ENCODE data around the gene DLX6.

The DLX6 gene

DNA sequence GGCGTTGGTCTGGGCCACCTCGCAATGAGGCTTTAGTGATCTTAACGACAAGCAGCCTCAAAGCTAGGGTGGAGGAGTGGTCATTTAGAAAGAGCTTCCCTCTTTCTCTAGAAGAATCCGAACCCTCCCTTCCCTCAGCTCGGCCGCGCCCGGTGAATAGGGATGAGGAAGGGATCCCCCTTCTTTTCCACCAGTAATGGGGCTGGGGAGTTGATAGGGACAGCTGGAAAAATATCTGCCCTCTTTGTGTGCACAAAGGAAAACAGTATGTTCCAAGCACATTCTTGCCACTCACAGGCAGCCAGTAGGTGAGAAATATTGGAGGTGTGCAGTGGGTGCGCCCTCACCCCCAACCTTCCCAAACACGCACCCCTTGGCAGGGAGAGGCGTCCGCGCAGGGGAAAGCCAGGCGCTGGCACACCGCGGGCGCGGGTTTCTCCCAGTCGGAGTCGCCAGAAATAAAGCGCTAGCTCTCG, 12.8 kb downstream of the DLX6 start:
- no peak overlapping the region for H3K4me3 ChIP-seq (replicated peaks; ENCODE audit: low read depth, low read length)
- TF ChIP-seq CTCF (IDR thresholded peaks at IDR 0.05; ENCODE audit: insufficient read depth, low read length, poor library complexity, severe bottlenecking): no peak
- peaks cover 1% of the 10 kb centered on the region for H3K27me3 ChIP-seq (replicated peaks; ENCODE audit: control insufficient read depth, insufficient read depth, low read length)
- H3K36me3 ChIP-seq (ENCODE audit: control insufficient read depth, insufficient read depth, low read length): no peaks in the 10 kb centered on the region
- no peak for DNase-seq (ENCODE audit: extremely low read depth, insufficient read length)

- no peak overlapping the region for H3K4me3 ChIP-seq (replicated peaks; ENCODE audit: low read depth, low read length)
- TF ChIP-seq CTCF (IDR thresholded peaks at IDR 0.05; ENCODE audit: insufficient read depth, low read length, poor library complexity, severe bottlenecking): no peak
- DNase-seq (ENCODE audit: extremely low read depth, insufficient read length): no peak
- no peaks in the 10 kb centered on the region for H3K36me3 ChIP-seq (ENCODE audit: control insufficient read depth, insufficient read depth, low read length)
- peaks cover 3% of the 10 kb centered on the region for H3K27me3 ChIP-seq (replicated peaks; ENCODE audit: control insufficient read depth, insufficient read depth, low read length)
Measured at GRCh38 chr7:97018791-97019531, 13.6 kb downstream of the DLX6 start.

DNA sequence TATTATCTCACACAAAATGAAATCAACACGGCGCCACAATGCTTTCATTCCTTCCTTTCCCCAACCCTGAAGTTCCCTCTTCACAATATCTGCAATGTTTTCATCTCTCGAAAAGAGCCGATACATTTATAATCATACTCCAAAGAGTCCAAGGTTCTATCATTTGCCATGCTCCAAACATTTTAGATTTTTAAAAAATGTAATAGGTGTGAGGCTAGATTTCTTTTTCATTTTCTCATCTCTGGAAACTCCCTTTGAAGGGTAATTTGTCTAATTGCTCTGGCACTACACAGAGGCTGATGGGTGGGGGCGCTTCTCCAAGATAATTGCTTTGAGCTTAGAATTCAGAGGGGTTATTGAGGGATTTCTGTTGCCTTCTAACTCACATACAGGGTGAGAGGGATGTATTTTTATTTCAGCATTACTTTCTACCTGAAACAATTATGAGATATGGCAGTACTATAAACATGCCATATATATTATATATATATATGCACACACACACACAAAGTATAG, 14.4 kb downstream of the DLX6 start:
- peaks cover 3% of the 10 kb centered on the region for H3K27me3 ChIP-seq (replicated peaks; ENCODE audit: control insufficient read depth, insufficient read depth, low read length)

GRCh38 chr7:97020601-97020995, 15.2 kb downstream of the DLX6 start:
- no peak for TF ChIP-seq CTCF (IDR thresholded peaks at IDR 0.05; ENCODE audit: insufficient read depth, low read length, poor library complexity, severe bottlenecking)
- no peak for DNase-seq (ENCODE audit: extremely low read depth, insufficient read length)

More for the DNA sequence above, 14.4 kb downstream of the DLX6 start:
- H3K4me3 ChIP-seq (replicated peaks; ENCODE audit: low read depth, low read length): no peak overlapping the region
- no peaks in the 10 kb centered on the region for H3K36me3 ChIP-seq (ENCODE audit: control insufficient read depth, insufficient read depth, low read length)
- no peak for TF ChIP-seq CTCF (IDR thresholded peaks at IDR 0.05; ENCODE audit: insufficient read depth, low read length, poor library complexity, severe bottlenecking)
- no peak for DNase-seq (ENCODE audit: extremely low read depth, insufficient read length)

DNA sequence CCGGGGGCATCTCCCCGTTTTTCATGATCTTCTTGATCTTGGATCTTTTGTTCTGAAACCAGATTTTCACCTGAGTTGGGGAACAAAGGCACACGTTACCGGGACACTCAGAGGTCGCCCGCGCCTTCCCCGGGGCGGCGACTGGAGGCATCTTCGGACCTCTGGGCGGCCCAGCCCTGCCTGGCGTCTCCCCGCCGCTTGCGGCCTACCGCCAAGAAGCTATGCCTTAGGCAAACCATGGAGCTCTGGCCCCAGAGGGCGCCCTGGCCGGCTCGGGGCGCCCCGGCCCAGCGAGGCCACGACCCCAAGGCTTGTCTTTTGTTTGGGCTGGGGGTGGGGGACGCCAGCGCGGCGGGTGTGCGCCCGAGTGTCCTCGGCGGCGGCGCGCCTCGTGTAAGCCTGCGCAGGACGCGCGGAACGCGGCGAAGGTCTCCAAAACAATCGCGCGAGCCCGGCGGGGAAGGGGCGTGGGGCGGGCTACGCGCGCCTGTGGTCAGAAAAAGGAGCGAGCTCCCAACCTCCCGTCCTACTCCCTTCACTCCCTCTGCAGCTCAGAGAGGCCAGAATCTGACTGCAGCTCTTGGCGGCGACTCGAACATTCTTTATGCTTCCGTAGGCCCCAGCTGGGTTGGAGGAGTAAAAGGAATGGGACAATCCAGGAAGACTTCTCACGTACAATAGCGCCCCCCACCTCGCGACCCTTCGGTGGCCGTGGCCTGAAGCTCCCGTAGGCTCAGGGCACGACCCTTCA, 15.8 kb downstream of the DLX6 start:
- TF ChIP-seq CTCF (IDR thresholded peaks at IDR 0.05; ENCODE audit: insufficient read depth, low read length, poor library complexity, severe bottlenecking): no peak
- Histone ChIP-seq H3K27me3 (replicated peaks; ENCODE audit: control insufficient read depth, insufficient read depth, low read length) (peaks cover 5% of the 10 kb centered on the region), H3K4me3 (replicated peaks; ENCODE audit: low read depth, low read length) (no peak overlapping the region), H3K36me3 (ENCODE audit: control insufficient read depth, insufficient read depth, low read length) (no peaks in the 10 kb centered on the region)
- DNase-seq (ENCODE audit: extremely low read depth, insufficient read length): no peak

More at GRCh38 chr7:97020601-97020995, 15.2 kb downstream of the DLX6 start:
- Histone ChIP-seq H3K36me3 (ENCODE audit: control insufficient read depth, insufficient read depth, low read length) (no peaks in the 10 kb centered on the region), H3K27me3 (replicated peaks; ENCODE audit: control insufficient read depth, insufficient read depth, low read length) (peaks cover 3% of the 10 kb centered on the region), H3K4me3 (replicated peaks; ENCODE audit: low read depth, low read length) (no peak overlapping the region)
